Stomach (tissue), 4 donors: Measurements from ENCODE around the gene ARHGAP15.

Source experiments
- EP300 ChIP-seq: sonication (generic); formaldehyde crosslinking; IDR thresholded peaks from one replicate; pipeline ENCODE4 v1.6.1; 2017; ENCODE audit warnings: antibody characterized with exemption
- POLR2AphosphoS5 ChIP-seq, 3 donors: sonication (generic); formaldehyde crosslinking; IDR thresholded peaks; one replicate each; pipeline ENCODE4 v1.6.1; 2016; ENCODE audit warnings: antibody characterized with exemption in 3 of 3
- TF ChIP-seq, protein P1 (sequence below), 7 experiments: fragments of 450-650 bp in 4 of 7; fragments of 200-600 bp in 3 of 7; sonication (generic) in 3 of 7; IDR thresholded peaks; one replicate each; pipeline ENCODE4 v1.5.1; 2016 to 2019; ENCODE audit warnings: antibody characterized with exemption in 7 of 7, control low read depth in 2 of 7, mild to moderate bottlenecking in 1 of 7

GRCh38 chr2:143262389-143262788 lies 133.2 kb downstream of the ARHGAP15 start:
- TF ChIP-seq, protein P1, sequence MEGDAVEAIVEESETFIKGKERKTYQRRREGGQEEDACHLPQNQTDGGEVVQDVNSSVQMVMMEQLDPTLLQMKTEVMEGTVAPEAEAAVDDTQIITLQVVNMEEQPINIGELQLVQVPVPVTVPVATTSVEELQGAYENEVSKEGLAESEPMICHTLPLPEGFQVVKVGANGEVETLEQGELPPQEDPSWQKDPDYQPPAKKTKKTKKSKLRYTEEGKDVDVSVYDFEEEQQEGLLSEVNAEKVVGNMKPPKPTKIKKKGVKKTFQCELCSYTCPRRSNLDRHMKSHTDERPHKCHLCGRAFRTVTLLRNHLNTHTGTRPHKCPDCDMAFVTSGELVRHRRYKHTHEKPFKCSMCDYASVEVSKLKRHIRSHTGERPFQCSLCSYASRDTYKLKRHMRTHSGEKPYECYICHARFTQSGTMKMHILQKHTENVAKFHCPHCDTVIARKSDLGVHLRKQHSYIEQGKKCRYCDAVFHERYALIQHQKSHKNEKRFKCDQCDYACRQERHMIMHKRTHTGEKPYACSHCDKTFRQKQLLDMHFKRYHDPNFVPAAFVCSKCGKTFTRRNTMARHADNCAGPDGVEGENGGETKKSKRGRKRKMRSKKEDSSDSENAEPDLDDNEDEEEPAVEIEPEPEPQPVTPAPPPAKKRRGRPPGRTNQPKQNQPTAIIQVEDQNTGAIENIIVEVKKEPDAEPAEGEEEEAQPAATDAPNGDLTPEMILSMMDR (IDR thresholded peaks at IDR 0.05) = no peak
- TF ChIP-seq EP300 (no peak), POLR2AphosphoS5 (IDR thresholded peaks at IDR 0.05) (no peak)
